Thoracic aorta (tissue), 2 donors: Measurements from ENCODE around the gene CUX1. TPM values are rescaled to one million over a fixed set of nuclear protein-coding genes. Genes with fewer than 3 reads are reported as not detected.

Experiments used
- total RNA-seq, 2 donors: library from RNA; depleted of rRNA; stranded (reverse); fragments of >200 nt; gene quantifications; one replicate each; pipeline versions ENCODE4 v1.1.0 to v1.2.3, GENCODE V29; 2016

CUX1 gene
- total RNA-seq, 2 donors from 2014 or later, result 85.0 to 179 TPM

Other genes starting within 250 kb of the CUX1 start
- gene MYL10, start 188.3 kb upstream of the CUX1 start, total RNA-seq, result not detected